HepG2 (cell line): ENCODE measurements around the gene EGFL8. TPM values are rescaled to one million over a fixed set of nuclear protein-coding genes. Genes with fewer than 3 reads are reported as not detected.

Source experiments
- CCAR2 ChIP-seq: fragments of 200-400 bp; formaldehyde crosslinking; optimal IDR thresholded peaks from 2 replicates; pipeline ENCODE3; 2018; ENCODE audit warnings: low read depth, mild to moderate bottlenecking, low read length, moderate library complexity
- CSRNP1 ChIP-seq: sonication (generic); formaldehyde crosslinking; IDR thresholded peaks from 2 replicates; pipeline ENCODE4 v1.8.1; 2023; ENCODE audit warnings: mild to moderate bottlenecking, missing genetic modification reagents
- EHMT2 ChIP-seq: fragments of 200-600 bp; sonication (generic); IDR thresholded peaks from 2 replicates; pipeline ENCODE4 v1.7.0; 2017; ENCODE audit warnings: antibody characterized with exemption, low read depth, low read length, borderline replicate concordance
- GATAD1 ChIP-seq: IDR thresholded peaks from 2 replicates; pipeline ENCODE4 v1.6.1; 2016; ENCODE audit warnings: missing genetic modification reagents, missing compliant biosample characterization
- HMG20A ChIP-seq: IDR thresholded peaks from 2 replicates; pipeline ENCODE4 v1.6.1; 2016; ENCODE audit warnings: borderline replicate concordance
- KDM4B ChIP-seq: sonication (generic); formaldehyde crosslinking; IDR thresholded peaks from 2 replicates; pipeline ENCODE4 v1.4.0; 2020; ENCODE audit warnings: missing genetic modification reagents
- MLLT10 ChIP-seq: sonication (generic); formaldehyde crosslinking; IDR thresholded peaks from 2 replicates; pipeline ENCODE4 v1.4.0; 2020; ENCODE audit warnings: missing genetic modification reagents
- RAD21 ChIP-seq: fragments of 450-650 bp; formaldehyde crosslinking; IDR thresholded peaks from 2 replicates; pipeline ENCODE4 v1.5.0; 2020; ENCODE audit warnings: mild to moderate bottlenecking
- RFXANK ChIP-seq: IDR thresholded peaks from 2 replicates; pipeline ENCODE4 v1.6.1; 2016
- RFXAP ChIP-seq: sonication (generic); formaldehyde crosslinking; IDR thresholded peaks from 2 replicates; pipeline ENCODE4 v1.4.0; 2020; ENCODE audit warnings: missing genetic modification reagents, borderline replicate concordance
- SCMH1 ChIP-seq: sonication (generic); formaldehyde crosslinking; IDR thresholded peaks from 2 replicates; pipeline ENCODE4 v1.9.0; 2021; ENCODE audit warnings: missing genetic modification reagents, mild to moderate bottlenecking, borderline replicate concordance
- SOX5 ChIP-seq: IDR thresholded peaks from 2 replicates; pipeline ENCODE4 v1.6.1; 2016; ENCODE audit warnings: borderline replicate concordance
- SRF ChIP-seq: IDR thresholded peaks from 2 replicates; pipeline ENCODE4 v1.6.1; 2011; ENCODE audit warnings: mild to moderate bottlenecking, low read depth, low read length, moderate library complexity
- ZBED4 ChIP-seq: sonication (generic); formaldehyde crosslinking; IDR thresholded peaks from 2 replicates; pipeline ENCODE4 v1.4.0; 2020; ENCODE audit warnings: missing genetic modification reagents, borderline replicate concordance
- ZNF180 ChIP-seq: sonication (generic); formaldehyde crosslinking; IDR thresholded peaks from 2 replicates; pipeline ENCODE4 v1.4.0; 2020; ENCODE audit warnings: low read depth, missing genetic modification reagents, borderline replicate concordance
- ZNF276 ChIP-seq: sonication (generic); formaldehyde crosslinking; IDR thresholded peaks from 2 replicates; pipeline ENCODE4 v1.4.0; 2020; ENCODE audit warnings: mild to moderate bottlenecking, low read depth, missing genetic modification reagents
- ZNF382 ChIP-seq: sonication (generic); formaldehyde crosslinking; IDR thresholded peaks from 2 replicates; pipeline ENCODE4 v1.5.0; 2020; ENCODE audit warnings: missing genetic modification reagents, mild to moderate bottlenecking, borderline replicate concordance
- ZNF639 ChIP-seq: conservative IDR thresholded peaks from 2 replicates; pipeline ENCODE4 v1.6.1; 2018; ENCODE audit warnings: missing genetic modification reagents
- ZNF761 ChIP-seq: sonication (generic); formaldehyde crosslinking; conservative IDR thresholded peaks from 2 replicates; pipeline ENCODE4 v1.4.0; 2020; ENCODE audit warnings: mild to moderate bottlenecking, missing genetic modification reagents
- ZNF841 ChIP-seq: sonication (generic); formaldehyde crosslinking; IDR thresholded peaks from 2 replicates; pipeline ENCODE4 v1.8.1; 2023; ENCODE audit warnings: missing genetic modification reagents, borderline replicate concordance
- polyA plus RNA-seq, 8 experiments: library from polyadenylated mRNA; depleted of rRNA in 3 of 8; stranded (reverse) in 7 of 8; unstranded in 1 of 8; fragments of >200 nt; fragmentation: Illumina TruSeq in 4 of 8; extraction: Trizol in 4 of 8; gene quantifications; 2 replicates each; pipeline versions ENCODE4 v1.2.1 to v1.2.3, GENCODE V29; 2011 to 2016; ENCODE audit warnings: low read depth in 4 of 8, missing spikeins in 1 of 8, mixed read lengths in 1 of 8; ENCODE audit not compliant: insufficient read depth in 1 of 8
- total RNA-seq, 5 experiments: library from RNA; depleted of rRNA; stranded (reverse); fragments of >200 nt; fragmentation: Illumina TruSeq; extraction: Trizol; gene quantifications; 2 replicates each; pipeline ENCODE4 v1.2.3, GENCODE V29; 2016; ENCODE audit warnings: low read depth in 1 of 5

Gene EGFL8
- total and polyA plus RNA-seq, 2 of the 13 experiments (the other 11 are each of a cell fraction or from before 2014, with no cell fraction given) = 10.0 to 11.5 TPM

- no peak for TF ChIP-seq ZNF276 (CRISPR knock-in tag)
- TF ChIP-seq KDM4B = peak; percentile 33; the same call in 1 of the 2 replicates
- no peak; the same call in 1 of the 2 replicates for TF ChIP-seq EHMT2
- peak; percentile 85 for TF ChIP-seq GATAD1 (CRISPR knock-in tag)
- TF ChIP-seq ZNF180 (CRISPR knock-in tag) = no peak
- no peak for TF ChIP-seq ZNF382 (CRISPR knock-in tag)
- TF ChIP-seq CCAR2 = no peak
- TF ChIP-seq RAD21 (CRISPR knock-in tag) = no peak
- no peak for TF ChIP-seq ZNF761 (CRISPR knock-in tag)
- TF ChIP-seq MLLT10 (CRISPR knock-in tag) = no peak
- no peak for TF ChIP-seq SRF
- no peak for TF ChIP-seq HMG20A (CRISPR knock-in tag)
- no peak for TF ChIP-seq ZNF841
- no peak for TF ChIP-seq SCMH1 (CRISPR knock-in tag)
- TF ChIP-seq ZNF639 (CRISPR knock-in tag) = 0 out of 2 replicates have a peak, but pooled peaks have one; percentile 44
- no peak for TF ChIP-seq ZBED4 (CRISPR knock-in tag)
- TF ChIP-seq RFXAP (CRISPR knock-in tag) = no peak
- TF ChIP-seq RFXANK (CRISPR knock-in tag) = no peak
- TF ChIP-seq SOX5 (CRISPR knock-in tag) = no peak
- peak; percentile 54; the same call in 1 of the 2 replicates for TF ChIP-seq CSRNP1 (CRISPR knock-in tag)
Measured at GRCh38 chr6:32127717-32128592, 36.4 kb upstream of the EGFL8 start, which contains the start of gene ATF6B (continued).
